SU-DHL-6 (cell line): Measurements from ENCODE around the gene CDK5RAP2.

ENCODE experiments used
- H2AFZ ChIP-seq: fragments of 200-600 bp; sonication (generic); 2 replicates; pipeline ENCODE4 v1.6.1; 2014; ENCODE audit warnings: low read depth, mild to moderate bottlenecking, moderate library complexity, mixed read lengths, antibody characterized with exemption, low read length; ENCODE audit not compliant: severe bottlenecking
- H3F3A ChIP-seq: fragments of 200-600 bp; shearing (Covaris generic); 2 replicates; pipeline ENCODE4 v1.6.0; 2016; ENCODE audit warnings: antibody characterized with exemption, mild to moderate bottlenecking; ENCODE audit not compliant: insufficient read depth
- H3K27ac ChIP-seq: fragments of 200-600 bp; sonication (generic); 2 replicates; pipeline ENCODE4 v1.5.1; 2016; ENCODE audit warnings: low read depth, mild to moderate bottlenecking, low read length, moderate library complexity, mixed read lengths
- H3K27me3 ChIP-seq: fragments of 200-600 bp; sonication (generic), shearing (Covaris generic); 2 replicates; pipeline ENCODE4 v1.6.0; 2014; ENCODE audit warnings: mild to moderate bottlenecking, low read length
- H3K36me3 ChIP-seq: fragments of 200-600 bp; sonication (generic); 2 replicates; pipeline ENCODE4 v1.6.1; 2014; ENCODE audit warnings: mild to moderate bottlenecking, low read length, mixed read lengths
- H3K4me2 ChIP-seq: fragments of 300-600, 200-600 bp; shearing (Covaris generic), sonication (generic); 2 replicates; pipeline ENCODE4 v1.6.0; 2014; ENCODE audit warnings: low read length, low read depth, mild to moderate bottlenecking; ENCODE audit not compliant: poor library complexity, severe bottlenecking
- H3K4me3 ChIP-seq: fragments of 200-600 bp; sonication (generic); 2 replicates; pipeline ENCODE4 v1.5.1; 2014; ENCODE audit warnings: antibody characterized with exemption, low read length, mild to moderate bottlenecking, mixed read lengths; ENCODE audit not compliant: insufficient read depth, poor library complexity, severe bottlenecking
- H3K79me2 ChIP-seq: fragments of 200-600 bp; sonication (generic); 2 replicates; pipeline ENCODE4 v1.6.1; 2014; ENCODE audit warnings: mild to moderate bottlenecking, low read length, moderate library complexity; ENCODE audit not compliant: insufficient read depth
- H3K9ac ChIP-seq: fragments of 200-600 bp; sonication (generic); 2 replicates; pipeline ENCODE4 v1.7.0; 2014; ENCODE audit warnings: mild to moderate bottlenecking, low read length
- H3K9me2 ChIP-seq: fragments of 200-600 bp; sonication (generic); replicated peaks from 2 replicates; pipeline ENCODE4 v1.6.1; 2014; ENCODE audit warnings: low read length; ENCODE audit not compliant: insufficient read depth
- H3K9me3 ChIP-seq: fragments of 200-600 bp; sonication (generic); 2 replicates; pipeline ENCODE4 v1.6.1; 2014; ENCODE audit warnings: low read length, mixed read lengths; ENCODE audit not compliant: insufficient read depth
- H4K20me1 ChIP-seq: fragments of 200-600 bp; sonication (generic); 2 replicates; pipeline ENCODE4 v1.6.1; 2014; ENCODE audit warnings: low read depth, mild to moderate bottlenecking, antibody characterized with exemption, low read length, moderate library complexity, mixed read lengths
- CTCF ChIP-seq: fragments of 200-600 bp; sonication (generic); IDR thresholded peaks from one replicate; pipeline ENCODE4 v1.5.1; 2017; ENCODE audit warnings: antibody characterized with exemption, mild to moderate bottlenecking, low read length, moderate library complexity; ENCODE audit not compliant: insufficient read depth, poor library complexity, severe bottlenecking
- EZH2phosphoT487 ChIP-seq: fragments of 200-600 bp; sonication (generic), shearing (Covaris generic); conservative IDR thresholded peaks from 2 replicates; pipeline ENCODE4 v1.6.1; 2018; ENCODE audit warnings: mild to moderate bottlenecking, antibody characterized with exemption, low read length, moderate library complexity, mixed read lengths

The CDK5RAP2 gene

DNA sequence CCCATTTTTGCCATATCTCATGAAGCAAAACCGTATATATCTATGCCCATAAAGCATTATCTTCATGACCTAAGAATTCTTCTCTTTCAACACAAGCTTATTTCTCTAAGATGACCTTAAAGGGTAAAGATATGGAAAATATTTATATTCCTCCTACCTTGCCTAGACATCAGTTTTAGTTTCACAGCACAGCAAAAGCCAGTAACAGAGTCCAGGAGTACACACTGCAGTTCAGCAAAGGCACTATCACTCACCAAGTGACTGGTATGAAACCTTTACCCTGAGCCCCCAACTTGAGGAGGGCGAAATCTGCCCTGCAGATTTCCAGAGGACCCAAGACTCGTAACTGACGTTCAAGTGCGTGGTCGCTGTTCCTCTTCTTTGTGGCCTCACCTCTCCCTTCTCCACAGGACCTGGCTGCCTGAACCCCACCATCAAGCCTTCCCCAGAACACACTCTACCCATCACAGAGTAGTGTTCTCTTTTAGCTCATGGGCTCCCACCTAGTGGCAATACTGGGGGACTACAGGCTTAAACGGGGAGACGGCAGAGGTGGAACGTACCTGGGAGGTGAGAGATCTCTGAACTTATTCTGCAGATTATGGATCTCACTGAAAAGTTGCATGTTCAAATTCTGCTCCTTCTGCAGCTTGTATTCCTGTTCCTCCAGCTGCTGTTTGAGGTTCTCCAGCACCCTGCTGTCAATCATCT is 141.0 kb downstream of the CDK5RAP2 start:
- no peak overlapping the region for H3K4me2 ChIP-seq
- H3K79me2 ChIP-seq: no peaks in the 10 kb centered on the region
- H3K27me3 ChIP-seq: no peaks in the 10 kb centered on the region
- H3K9me2 ChIP-seq: no peaks in the 10 kb centered on the region
- no peaks in the 10 kb centered on the region for H4K20me1 ChIP-seq
- H3K4me3 ChIP-seq: no peak overlapping the region
- TF ChIP-seq CTCF (peak; percentile 34), EZH2phosphoT487 (no peak)
- H3K36me3 ChIP-seq: peaks cover 13% of the 10 kb centered on the region
- H3K27ac ChIP-seq: no peak overlapping the region
- H3F3A ChIP-seq: no peaks in the 10 kb centered on the region
- no peak overlapping the region for H3K9ac ChIP-seq
- H3K9me3 ChIP-seq: no peaks in the 10 kb centered on the region
- no peak overlapping the region for H2AFZ ChIP-seq

GRCh38 chr9:120438111-120438510 is 141.9 kb downstream of the CDK5RAP2 start:
- H3K36me3 ChIP-seq: peaks cover 8% of the 10 kb centered on the region
- TF ChIP-seq CTCF (no peak), EZH2phosphoT487 (no peak)
- H2AFZ ChIP-seq: no peak overlapping the region
- no peaks in the 10 kb centered on the region for H3K79me2 ChIP-seq
- no peak overlapping the region for H3K4me3 ChIP-seq
- H3K9ac ChIP-seq: no peak overlapping the region
- no peaks in the 10 kb centered on the region for H3K9me2 ChIP-seq
- H3K27me3 ChIP-seq: no peaks in the 10 kb centered on the region
- H3F3A ChIP-seq: no peaks in the 10 kb centered on the region
- H3K4me2 ChIP-seq: no peak overlapping the region
- H3K27ac ChIP-seq: no peak overlapping the region
- no peaks in the 10 kb centered on the region for H4K20me1 ChIP-seq
- no peaks in the 10 kb centered on the region for H3K9me3 ChIP-seq

- Histone ChIP-seq H3K4me2 (no peak overlapping the region), H3K27me3 (no peaks in the 10 kb centered on the region), H2AFZ (no peak overlapping the region), H3K9me2 (no peaks in the 10 kb centered on the region), H3K9ac (no peak overlapping the region), H3F3A (no peaks in the 10 kb centered on the region), H3K36me3 (peaks cover 6% of the 10 kb centered on the region; the same call in 1 of the 2 replicates), H3K79me2 (no peaks in the 10 kb centered on the region), H3K9me3 (no peaks in the 10 kb centered on the region), H3K27ac (no peak overlapping the region), H3K4me3 (no peak overlapping the region), H4K20me1 (no peaks in the 10 kb centered on the region)
- TF ChIP-seq CTCF (no peak), EZH2phosphoT487 (no peak)
Measured at GRCh38 chr9:120436983-120437475, 142.9 kb downstream of the CDK5RAP2 start.
